BLaER1 (cell line): Measurements from ENCODE around the gene TMEM72.

Source experiments
- H3K27ac ChIP-seq: shearing (Covaris generic); formaldehyde crosslinking; 2 replicates; pipeline ENCODE4 v1.8.1; 2022
- H3K27me3 ChIP-seq: shearing (Covaris generic); formaldehyde crosslinking; 2 replicates; pipeline ENCODE4 v1.8.1; 2022
- H3K36me3 ChIP-seq: shearing (Covaris generic); formaldehyde crosslinking; 2 replicates; pipeline ENCODE4 v1.8.1; 2022
- H3K4me1 ChIP-seq: shearing (Covaris generic); formaldehyde crosslinking; 2 replicates; pipeline ENCODE4 v1.8.1; 2022
- H3K4me2 ChIP-seq: shearing (Covaris generic); formaldehyde crosslinking; 2 replicates; pipeline ENCODE4 v1.8.1; 2022
- H3K4me3 ChIP-seq: shearing (Covaris generic); formaldehyde crosslinking; 2 replicates; pipeline ENCODE4 v1.8.1; 2022
- H3K9ac ChIP-seq: shearing (Covaris generic); formaldehyde crosslinking; 2 replicates; pipeline ENCODE4 v1.8.1; 2022
- H3K9me3 ChIP-seq: shearing (Covaris generic); formaldehyde crosslinking; 2 replicates; pipeline ENCODE4 v1.8.1; 2022
- H4K20me1 ChIP-seq: shearing (Covaris generic); formaldehyde crosslinking; 2 replicates; pipeline ENCODE4 v1.8.1; 2022
- Cebpa-rat ChIP-seq: shearing (Covaris generic); IDR thresholded peaks from 2 replicates; pipeline ENCODE4 v1.8.1; 2022

TMEM72 gene

DNA sequence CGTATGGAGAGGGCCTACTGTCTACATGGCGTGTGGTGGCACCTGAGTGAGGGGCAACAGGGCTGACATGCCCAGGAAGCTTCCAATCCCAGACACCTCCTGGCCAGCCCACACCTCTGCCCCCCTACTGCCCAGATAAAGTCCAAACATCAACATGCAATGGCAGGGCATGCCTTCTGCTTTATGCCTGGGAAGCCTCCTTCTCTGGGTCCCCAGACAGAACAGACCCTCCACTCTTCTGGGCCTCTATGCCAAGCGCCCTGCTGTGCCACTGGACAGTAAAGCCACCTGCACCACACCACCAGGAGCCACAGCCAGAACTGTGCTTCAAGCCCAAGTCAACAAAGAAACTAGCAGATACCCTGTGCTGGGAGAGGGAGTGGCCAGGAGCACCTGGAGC lies 12.5 kb downstream of the TMEM72 start:
- H3K4me2 ChIP-seq: peak overlapping the region; percentile 3; the same call in 1 of the 2 replicates
- no peaks in the 10 kb centered on the region for H4K20me1 ChIP-seq
- H3K36me3 ChIP-seq: no peaks in the 10 kb centered on the region
- no peak for TF ChIP-seq Cebpa-rat
- H3K27ac ChIP-seq: 0 out of 2 replicates have a peak overlapping the region, but pooled peaks have one; percentile 31
- no peaks in the 10 kb centered on the region for H3K27me3 ChIP-seq
- no peak overlapping the region for H3K4me3 ChIP-seq
- H3K4me1 ChIP-seq: peaks cover 40% of the 10 kb centered on the region
- H3K9ac ChIP-seq: no peak overlapping the region
- no peaks in the 10 kb centered on the region for H3K9me3 ChIP-seq

DNA sequence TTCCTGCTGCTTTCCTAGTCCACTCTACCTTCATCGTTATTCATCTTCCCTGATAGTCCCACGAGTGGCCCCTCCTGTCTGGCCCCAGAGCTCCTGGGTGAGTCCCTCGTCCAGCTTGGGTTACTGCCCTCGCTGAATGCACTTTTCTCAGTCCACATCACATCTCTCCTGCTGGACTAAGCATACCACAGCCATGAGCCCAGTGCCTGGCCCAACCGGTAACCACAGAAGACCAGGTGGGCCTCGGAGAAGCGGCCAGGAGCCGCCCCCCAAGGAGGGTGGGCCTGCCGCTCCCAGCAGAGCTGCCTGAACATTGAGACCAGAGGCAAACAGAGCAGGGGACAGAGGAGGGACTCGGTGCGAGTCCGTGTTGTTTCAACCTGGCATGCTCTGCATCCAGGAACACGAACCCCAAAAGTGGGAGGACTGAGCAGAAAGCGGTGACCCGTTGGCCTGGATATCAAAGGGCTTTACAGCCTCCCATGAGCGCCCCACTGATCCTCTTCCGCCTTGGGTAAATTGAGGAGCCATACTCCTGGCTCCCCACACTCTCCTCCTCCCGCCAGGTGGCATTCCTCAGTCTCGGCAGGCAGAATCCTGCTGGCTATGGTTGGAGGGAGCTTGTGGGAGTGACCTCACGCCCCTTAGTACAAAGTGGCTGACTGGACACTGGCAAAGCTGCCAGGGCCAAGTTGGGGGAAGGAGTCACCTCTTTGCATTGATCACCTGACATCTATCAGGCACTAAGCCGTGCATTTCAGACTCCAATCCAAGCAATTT lies 13.3 kb downstream of the TMEM72 start:
- Histone ChIP-seq H3K4me3 (no peak overlapping the region), H3K36me3 (no peaks in the 10 kb centered on the region), H3K4me1 (peaks cover 40% of the 10 kb centered on the region), H3K9ac (no peak overlapping the region), H3K27ac (peak overlapping the region; percentile 31; the same call in 1 of the 2 replicates), H4K20me1 (no peaks in the 10 kb centered on the region), H3K27me3 (no peaks in the 10 kb centered on the region), H3K9me3 (no peaks in the 10 kb centered on the region), H3K4me2 (peak overlapping the region; percentile 3; the same call in 1 of the 2 replicates)
- TF ChIP-seq Cebpa-rat: no peak

DNA sequence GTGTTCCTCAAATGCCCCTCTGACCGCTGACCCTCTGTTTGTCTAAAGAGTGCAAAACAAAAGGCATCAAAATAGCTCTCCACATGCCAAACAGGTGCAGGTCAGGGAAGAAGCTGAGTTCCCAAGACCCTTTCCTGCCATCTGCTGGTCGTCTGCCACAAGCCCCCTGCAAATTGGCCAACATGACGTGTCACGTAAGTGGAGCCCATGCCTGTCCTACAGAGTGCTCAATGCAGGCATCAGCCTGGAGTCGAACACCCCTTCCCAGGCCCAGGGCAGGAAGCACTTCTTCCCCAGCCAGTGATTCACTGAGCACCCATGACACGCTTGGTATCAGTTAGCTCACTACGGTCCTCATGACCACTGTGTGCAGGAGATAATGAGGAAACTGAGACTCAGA lies 14.1 kb downstream of the TMEM72 start:
- Histone ChIP-seq H3K27me3 (no peaks in the 10 kb centered on the region), H3K27ac (no peak overlapping the region), H4K20me1 (no peaks in the 10 kb centered on the region), H3K9me3 (no peaks in the 10 kb centered on the region), H3K4me1 (peaks cover 40% of the 10 kb centered on the region), H3K36me3 (no peaks in the 10 kb centered on the region), H3K9ac (no peak overlapping the region), H3K4me2 (0 out of 2 replicates have a peak overlapping the region, but pooled peaks have one; percentile 3), H3K4me3 (no peak overlapping the region)
- no peak for TF ChIP-seq Cebpa-rat

- H3K9me3 ChIP-seq: no peaks in the 10 kb centered on the region
- H3K36me3 ChIP-seq: no peaks in the 10 kb centered on the region
- H3K4me1 ChIP-seq: peaks cover 40% of the 10 kb centered on the region
- H4K20me1 ChIP-seq: no peaks in the 10 kb centered on the region
- no peak overlapping the region for H3K9ac ChIP-seq
- H3K4me2 ChIP-seq: peak overlapping the region; percentile 21; the same call in 1 of the 2 replicates
- TF ChIP-seq Cebpa-rat: no peak
- H3K27me3 ChIP-seq: no peaks in the 10 kb centered on the region
- H3K27ac ChIP-seq: no peak overlapping the region
- H3K4me3 ChIP-seq: no peak overlapping the region
These were observed 14.9 kb downstream of the TMEM72 start for GRCh38 chr10:44925811-44926750.

GRCh38 chr10:44926751-44927351 lies 15.7 kb downstream of the TMEM72 start:
- TF ChIP-seq Cebpa-rat: no peak
- peaks cover 40% of the 10 kb centered on the region for H3K4me1 ChIP-seq
- no peaks in the 10 kb centered on the region for H3K27me3 ChIP-seq
- peak overlapping the region; percentile 21 for H3K4me2 ChIP-seq
- H4K20me1 ChIP-seq: no peaks in the 10 kb centered on the region
- H3K27ac ChIP-seq: no peak overlapping the region
- H3K36me3 ChIP-seq: no peaks in the 10 kb centered on the region
- no peak overlapping the region for H3K9ac ChIP-seq
- H3K4me3 ChIP-seq: no peak overlapping the region
- no peaks in the 10 kb centered on the region for H3K9me3 ChIP-seq

- no peak for TF ChIP-seq Cebpa-rat
- no peak overlapping the region for H3K9ac ChIP-seq
- 0 out of 2 replicates have a peak overlapping the region, but pooled peaks have one; percentile 21 for H3K4me2 ChIP-seq
- no peaks in the 10 kb centered on the region for H3K9me3 ChIP-seq
- no peaks in the 10 kb centered on the region for H3K27me3 ChIP-seq
- no peaks in the 10 kb centered on the region for H3K36me3 ChIP-seq
- H3K27ac ChIP-seq: no peak overlapping the region
- H3K4me1 ChIP-seq: peaks cover 43% of the 10 kb centered on the region
- no peaks in the 10 kb centered on the region for H4K20me1 ChIP-seq
- H3K4me3 ChIP-seq: no peak overlapping the region
These were observed 16.2 kb downstream of the TMEM72 start for GRCh38 chr10:44927352-44927751.

GRCh38 chr10:44928462-44928861 lies 17.3 kb downstream of the TMEM72 start:
- H3K4me1 ChIP-seq: peaks cover 54% of the 10 kb centered on the region

GRCh38 chr10:44929356-44930255 lies 18.5 kb downstream of the TMEM72 start:
- H3K9ac ChIP-seq: no peak overlapping the region
- no peaks in the 10 kb centered on the region for H3K27me3 ChIP-seq
- TF ChIP-seq Cebpa-rat: no peak
- no peak overlapping the region for H3K27ac ChIP-seq
- no peaks in the 10 kb centered on the region for H3K36me3 ChIP-seq
- H3K9me3 ChIP-seq: no peaks in the 10 kb centered on the region
- no peaks in the 10 kb centered on the region for H4K20me1 ChIP-seq
- peaks cover 54% of the 10 kb centered on the region for H3K4me1 ChIP-seq
- no peak overlapping the region for H3K4me3 ChIP-seq
- H3K4me2 ChIP-seq: no peak overlapping the region

More at GRCh38 chr10:44928462-44928861, 17.3 kb downstream of the TMEM72 start:
- Histone ChIP-seq H3K9ac (no peak overlapping the region), H3K36me3 (no peaks in the 10 kb centered on the region), H3K9me3 (no peaks in the 10 kb centered on the region), H4K20me1 (no peaks in the 10 kb centered on the region), H3K4me2 (no peak overlapping the region), H3K27me3 (no peaks in the 10 kb centered on the region), H3K4me3 (no peak overlapping the region), H3K27ac (no peak overlapping the region)
- no peak for TF ChIP-seq Cebpa-rat
